ENCODE measurements around the gene SH3BP1. TPM values are rescaled to one million over a fixed set of nuclear protein-coding genes. Genes with fewer than 3 reads are reported as not detected.

Gene SH3BP1
- total RNA-seq, 1 donor from 2014 or later = 10.4 TPM

- no peak for DNase-seq (ENCODE audit: low read depth)
- H3K27me3 ChIP-seq (ENCODE audit: control insufficient read depth, insufficient read depth, low read length) = no peaks in the 10 kb centered on the region
- peaks cover 2% of the 10 kb centered on the region for H3K36me3 ChIP-seq (ENCODE audit: control insufficient read depth, insufficient read depth, low read length)
- TF ChIP-seq CTCF (IDR thresholded peaks at IDR 0.05; ENCODE audit: insufficient read depth, low read length, poor library complexity, severe bottlenecking) = no peak
- H3K4me3 ChIP-seq (ENCODE audit: low read depth, low read length) = no peak overlapping the region
Measured at GRCh38 chr22:37680191-37680851, 40.9 kb downstream of the SH3BP1 start.

GRCh38 chr22:37681001-37681424 is 41.5 kb downstream of the SH3BP1 start:
- H3K27me3 ChIP-seq (ENCODE audit: control insufficient read depth, insufficient read depth, low read length) = no peaks in the 10 kb centered on the region
- DNase-seq (ENCODE audit: low read depth) = no peak
- peaks cover 2% of the 10 kb centered on the region for H3K36me3 ChIP-seq (ENCODE audit: control insufficient read depth, insufficient read depth, low read length)
- H3K4me3 ChIP-seq (ENCODE audit: low read depth, low read length) = no peak overlapping the region
- TF ChIP-seq CTCF (IDR thresholded peaks at IDR 0.05; ENCODE audit: insufficient read depth, low read length, poor library complexity, severe bottlenecking) = no peak

- Histone ChIP-seq H3K27me3 (ENCODE audit: control insufficient read depth, insufficient read depth, low read length) (no peaks in the 10 kb centered on the region), H3K4me3 (ENCODE audit: low read depth, low read length) (no peak overlapping the region), H3K36me3 (ENCODE audit: control insufficient read depth, insufficient read depth, low read length) (peaks cover 2% of the 10 kb centered on the region)
- DNase-seq (ENCODE audit: low read depth) = no peak
- peak; percentile 95 for TF ChIP-seq CTCF (IDR thresholded peaks at IDR 0.05; ENCODE audit: insufficient read depth, low read length, poor library complexity, severe bottlenecking)
Measured at GRCh38 chr22:37681556-37682049, 42.1 kb downstream of the SH3BP1 start.

GRCh38 chr22:37684803-37685615 is 45.5 kb downstream of the SH3BP1 start:
- no peaks in the 10 kb centered on the region for H3K36me3 ChIP-seq (ENCODE audit: control insufficient read depth, insufficient read depth, low read length)
- H3K27me3 ChIP-seq (ENCODE audit: control insufficient read depth, insufficient read depth, low read length) = no peaks in the 10 kb centered on the region
- TF ChIP-seq CTCF (IDR thresholded peaks at IDR 0.05; ENCODE audit: insufficient read depth, low read length, poor library complexity, severe bottlenecking) = no peak
- no peak overlapping the region for H3K4me3 ChIP-seq (ENCODE audit: low read depth, low read length)
- DNase-seq (ENCODE audit: low read depth) = no peak

- DNase-seq (ENCODE audit: low read depth) = peak; percentile 25
- H3K36me3 ChIP-seq (ENCODE audit: control insufficient read depth, insufficient read depth, low read length) = no peaks in the 10 kb centered on the region
- H3K27me3 ChIP-seq (ENCODE audit: control insufficient read depth, insufficient read depth, low read length) = no peaks in the 10 kb centered on the region
- no peak for TF ChIP-seq CTCF (IDR thresholded peaks at IDR 0.05; ENCODE audit: insufficient read depth, low read length, poor library complexity, severe bottlenecking)
- H3K4me3 ChIP-seq (ENCODE audit: low read depth, low read length) = peak within 1 kb of the TSS; percentile 66
Measured at GRCh38 chr22:37686002-37686982, 46.8 kb downstream of the SH3BP1 start, which contains the start of gene NOL12. Gene NOL12 (plus strand): TSS chr22:37686343. CDS start chr22:37686393, 50 bp downstream.

All from kidney epithelial cell (primary cell).